ENCODE measurements around the gene BCO2.

The BCO2 gene

GRCh38 chr11:112177589-112177988 is 2.3 kb downstream of the BCO2 start:
- no peak for TF ChIP-seq CTCF (conservative IDR thresholded peaks at IDR 0.05; ENCODE audit: low read depth, low read length)
- no peak overlapping the region for H3K27ac ChIP-seq
- no peaks in the 10 kb centered on the region for H3K4me1 ChIP-seq (ENCODE audit: low read depth, poor library complexity, severe bottlenecking)
- no peak overlapping the region for H3K4me3 ChIP-seq (IDR thresholded peaks at IDR 0.05; ENCODE audit: insufficient read depth, low read depth, low read length)
- no peaks in the 10 kb centered on the region for H3K79me2 ChIP-seq (ENCODE audit: insufficient read depth, low read depth)
- H3K4me2 ChIP-seq: no peak overlapping the region
- no peaks in the 10 kb centered on the region for H4K20me1 ChIP-seq (ENCODE audit: insufficient read depth)
- H3K36me3 ChIP-seq (ENCODE audit: insufficient read depth): no peaks in the 10 kb centered on the region
- H3K9ac ChIP-seq: no peak overlapping the region
- H3K27me3 ChIP-seq (ENCODE audit: insufficient read depth, low read depth): no peaks in the 10 kb centered on the region
- no peak overlapping the region for H2AFZ ChIP-seq (ENCODE audit: low read depth)

- H2AFZ ChIP-seq (ENCODE audit: low read depth): no peak overlapping the region
- H3K4me1 ChIP-seq (ENCODE audit: low read depth, poor library complexity, severe bottlenecking): no peaks in the 10 kb centered on the region
- no peak overlapping the region for H3K4me3 ChIP-seq (IDR thresholded peaks at IDR 0.05; ENCODE audit: insufficient read depth, low read depth, low read length)
- TF ChIP-seq CTCF (conservative IDR thresholded peaks at IDR 0.05; ENCODE audit: low read depth, low read length): no peak
- H4K20me1 ChIP-seq (ENCODE audit: insufficient read depth): no peaks in the 10 kb centered on the region
- H3K9ac ChIP-seq: no peak overlapping the region
- no peaks in the 10 kb centered on the region for H3K79me2 ChIP-seq (ENCODE audit: insufficient read depth, low read depth)
- H3K4me2 ChIP-seq: no peak overlapping the region
- no peak overlapping the region for H3K27ac ChIP-seq
- no peaks in the 10 kb centered on the region for H3K27me3 ChIP-seq (ENCODE audit: insufficient read depth, low read depth)
- no peaks in the 10 kb centered on the region for H3K36me3 ChIP-seq (ENCODE audit: insufficient read depth)
Measured at GRCh38 chr11:112178428-112178827, 3.1 kb downstream of the BCO2 start.

GRCh38 chr11:112178936-112179335 is 3.6 kb downstream of the BCO2 start:
- Histone ChIP-seq H3K4me3 (IDR thresholded peaks at IDR 0.05; ENCODE audit: insufficient read depth, low read depth, low read length) (no peak overlapping the region), H3K36me3 (ENCODE audit: insufficient read depth) (no peaks in the 10 kb centered on the region), H3K9ac (no peak overlapping the region), H3K79me2 (ENCODE audit: insufficient read depth, low read depth) (no peaks in the 10 kb centered on the region), H3K27me3 (ENCODE audit: insufficient read depth, low read depth) (no peaks in the 10 kb centered on the region), H4K20me1 (ENCODE audit: insufficient read depth) (no peaks in the 10 kb centered on the region), H3K27ac (no peak overlapping the region), H3K4me1 (ENCODE audit: low read depth, poor library complexity, severe bottlenecking) (no peaks in the 10 kb centered on the region), H2AFZ (ENCODE audit: low read depth) (no peak overlapping the region), H3K4me2 (no peak overlapping the region)
- no peak for TF ChIP-seq CTCF (conservative IDR thresholded peaks at IDR 0.05; ENCODE audit: low read depth, low read length)

GRCh38 chr11:112179601-112180000 is 4.3 kb downstream of the BCO2 start:
- no peak overlapping the region for H2AFZ ChIP-seq (ENCODE audit: low read depth)
- no peak for TF ChIP-seq CTCF (conservative IDR thresholded peaks at IDR 0.05; ENCODE audit: low read depth, low read length)
- H4K20me1 ChIP-seq (ENCODE audit: insufficient read depth): no peaks in the 10 kb centered on the region
- no peak overlapping the region for H3K4me2 ChIP-seq
- no peaks in the 10 kb centered on the region for H3K79me2 ChIP-seq (ENCODE audit: insufficient read depth, low read depth)
- H3K4me1 ChIP-seq (ENCODE audit: low read depth, poor library complexity, severe bottlenecking): no peaks in the 10 kb centered on the region
- H3K4me3 ChIP-seq (IDR thresholded peaks at IDR 0.05; ENCODE audit: insufficient read depth, low read depth, low read length): no peak overlapping the region
- H3K27ac ChIP-seq: no peak overlapping the region
- H3K27me3 ChIP-seq (ENCODE audit: insufficient read depth, low read depth): no peaks in the 10 kb centered on the region
- H3K36me3 ChIP-seq (ENCODE audit: insufficient read depth): no peaks in the 10 kb centered on the region
- no peak overlapping the region for H3K9ac ChIP-seq

GRCh38 chr11:112182867-112183266 is 7.6 kb downstream of the BCO2 start:
- Histone ChIP-seq H3K79me2 (ENCODE audit: insufficient read depth, low read depth) (no peaks in the 10 kb centered on the region), H3K4me1 (ENCODE audit: low read depth, poor library complexity, severe bottlenecking) (no peaks in the 10 kb centered on the region), H3K9ac (no peak overlapping the region), H3K27me3 (ENCODE audit: insufficient read depth, low read depth) (no peaks in the 10 kb centered on the region), H3K36me3 (ENCODE audit: insufficient read depth) (no peaks in the 10 kb centered on the region), H3K4me3 (IDR thresholded peaks at IDR 0.05; ENCODE audit: insufficient read depth, low read depth, low read length) (no peak overlapping the region), H3K27ac (no peak overlapping the region), H4K20me1 (ENCODE audit: insufficient read depth) (no peaks in the 10 kb centered on the region), H2AFZ (ENCODE audit: low read depth) (no peak overlapping the region), H3K4me2 (no peak overlapping the region)
- no peak for TF ChIP-seq CTCF (conservative IDR thresholded peaks at IDR 0.05; ENCODE audit: low read depth, low read length)

Measured in KMS-11 (cell line).